ENCODE results near the gene NHSL2. TPM values are rescaled to one million over a fixed set of nuclear protein-coding genes. Genes with fewer than 3 reads are reported as not detected.

Gene NHSL2
- total RNA-seq, 2 donors from 2014 or later = 5.5 to 9.3 TPM

DNA sequence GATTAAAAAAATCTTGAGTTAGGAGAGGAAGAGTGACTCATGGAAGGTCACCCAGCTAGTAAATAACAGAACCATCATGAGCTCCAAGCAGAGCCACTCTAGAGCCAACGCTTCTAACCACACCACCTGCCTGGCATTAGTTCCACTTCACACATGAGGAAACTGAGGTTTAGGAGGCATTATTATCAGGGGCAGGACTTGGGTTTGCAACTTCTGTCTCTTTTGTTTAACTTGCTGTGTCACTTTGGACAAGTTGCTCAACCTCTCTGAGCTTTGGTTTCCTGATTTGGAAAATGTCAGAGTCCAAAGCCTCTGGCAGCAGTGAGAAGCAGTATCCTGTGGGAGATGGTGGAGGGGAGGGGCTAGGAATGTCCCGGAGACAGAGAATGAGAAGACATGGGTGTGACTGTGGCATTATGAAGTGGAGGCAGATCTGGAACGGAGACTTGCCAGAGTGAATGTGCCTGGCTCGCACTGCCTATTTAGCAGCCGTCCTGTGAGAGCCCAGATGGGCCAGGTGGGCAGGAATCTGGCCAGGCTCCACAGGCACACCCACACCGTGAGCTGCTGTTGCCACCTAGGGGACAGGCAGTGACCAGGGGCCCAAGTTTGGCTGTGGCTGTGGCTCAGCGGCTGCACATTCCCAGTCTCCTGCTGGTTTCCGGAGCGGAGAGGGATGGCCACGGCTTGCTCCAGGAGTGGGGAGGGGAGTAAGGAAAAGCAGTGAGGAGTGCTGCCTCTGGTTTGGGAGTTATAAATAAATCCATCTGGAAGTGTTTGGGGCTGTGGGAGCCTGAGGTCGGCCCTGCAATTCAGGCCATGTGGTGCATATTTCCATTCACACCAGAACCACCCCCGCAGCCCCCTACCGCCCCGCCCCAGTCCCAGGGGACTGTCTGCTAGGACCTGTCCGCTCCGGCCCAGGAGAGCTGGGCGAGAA lies 93.4 kb downstream of the NHSL2 start:
- H3K4me3 ChIP-seq = no peak overlapping the region
- peak; percentile 66 for DNase-seq (ENCODE audit: low spot score)
- TF ChIP-seq, protein P1, sequence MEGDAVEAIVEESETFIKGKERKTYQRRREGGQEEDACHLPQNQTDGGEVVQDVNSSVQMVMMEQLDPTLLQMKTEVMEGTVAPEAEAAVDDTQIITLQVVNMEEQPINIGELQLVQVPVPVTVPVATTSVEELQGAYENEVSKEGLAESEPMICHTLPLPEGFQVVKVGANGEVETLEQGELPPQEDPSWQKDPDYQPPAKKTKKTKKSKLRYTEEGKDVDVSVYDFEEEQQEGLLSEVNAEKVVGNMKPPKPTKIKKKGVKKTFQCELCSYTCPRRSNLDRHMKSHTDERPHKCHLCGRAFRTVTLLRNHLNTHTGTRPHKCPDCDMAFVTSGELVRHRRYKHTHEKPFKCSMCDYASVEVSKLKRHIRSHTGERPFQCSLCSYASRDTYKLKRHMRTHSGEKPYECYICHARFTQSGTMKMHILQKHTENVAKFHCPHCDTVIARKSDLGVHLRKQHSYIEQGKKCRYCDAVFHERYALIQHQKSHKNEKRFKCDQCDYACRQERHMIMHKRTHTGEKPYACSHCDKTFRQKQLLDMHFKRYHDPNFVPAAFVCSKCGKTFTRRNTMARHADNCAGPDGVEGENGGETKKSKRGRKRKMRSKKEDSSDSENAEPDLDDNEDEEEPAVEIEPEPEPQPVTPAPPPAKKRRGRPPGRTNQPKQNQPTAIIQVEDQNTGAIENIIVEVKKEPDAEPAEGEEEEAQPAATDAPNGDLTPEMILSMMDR (IDR thresholded peaks at IDR 0.05) = no peak
- H3K36me3 ChIP-seq = no peaks in the 10 kb centered on the region
- no peaks in the 10 kb centered on the region for H3K9me3 ChIP-seq
- peaks cover 0 to 9% of the 10 kb centered on the region in 2 donors for H3K4me1 ChIP-seq
- no peaks in the 10 kb centered on the region for H3K27me3 ChIP-seq
- H3K27ac ChIP-seq = peak overlapping the region; percentile 11 to 60

DNA sequence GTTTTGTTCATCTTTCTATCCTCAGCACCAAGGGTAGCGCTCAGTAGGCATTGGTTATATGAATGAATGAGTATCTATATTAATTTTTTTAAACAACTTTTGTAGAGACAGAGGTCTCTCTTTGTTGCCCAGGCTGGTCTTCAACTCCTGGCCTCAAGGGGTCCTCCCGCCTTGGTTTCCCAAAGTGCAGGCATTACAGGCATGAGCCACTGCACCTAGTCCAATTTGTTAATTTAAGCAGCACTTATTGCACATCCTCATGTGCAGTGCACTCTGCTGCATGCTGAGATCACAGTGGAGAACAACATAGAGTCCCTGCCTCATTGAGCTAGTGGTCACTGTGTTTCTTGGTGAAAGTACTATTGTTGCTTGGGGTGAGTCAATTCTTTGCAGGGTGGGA lies 94.4 kb downstream of the NHSL2 start:
- Histone ChIP-seq H3K27me3 (no peaks in the 10 kb centered on the region), H3K36me3 (no peaks in the 10 kb centered on the region), H3K4me3 (no peak overlapping the region), H3K27ac (no peak overlapping the region), H3K4me1 (peaks cover 0 to 9% of the 10 kb centered on the region in 2 donors), H3K9me3 (no peaks in the 10 kb centered on the region)
- TF ChIP-seq, protein P1 (IDR thresholded peaks at IDR 0.05) = no peak
- DNase-seq (ENCODE audit: low spot score) = no peak

DNA sequence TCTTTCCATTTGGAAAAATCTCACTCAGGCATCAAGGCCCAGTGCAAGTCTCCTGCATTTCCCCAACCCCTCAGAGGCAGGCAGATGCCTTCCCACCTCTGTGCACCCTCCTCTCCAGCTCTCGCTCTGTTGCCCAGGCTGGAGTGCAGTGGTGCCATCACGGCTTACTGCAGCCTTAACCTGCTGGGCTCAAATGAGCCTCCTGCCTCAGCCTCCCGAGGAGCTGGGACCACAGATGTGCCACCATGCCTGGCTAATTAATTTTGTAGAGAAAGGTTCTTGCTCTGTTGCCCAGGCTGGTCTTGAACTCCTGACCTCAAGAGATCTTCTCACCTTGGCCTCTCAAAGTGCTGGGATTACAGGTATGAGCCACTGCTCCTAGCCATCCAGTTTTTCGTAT lies 95.8 kb downstream of the NHSL2 start:
- TF ChIP-seq, protein P1 (IDR thresholded peaks at IDR 0.05) = no peak
- Histone ChIP-seq H3K4me1 (peaks cover 0 to 9% of the 10 kb centered on the region in 2 donors), H3K36me3 (no peaks in the 10 kb centered on the region), H3K9me3 (peaks cover 0 to 2% of the 10 kb centered on the region in 2 donors), H3K27ac (no peak overlapping the region), H3K4me3 (no peak overlapping the region), H3K27me3 (no peaks in the 10 kb centered on the region)
- DNase-seq (ENCODE audit: low spot score) = no peak

DNA sequence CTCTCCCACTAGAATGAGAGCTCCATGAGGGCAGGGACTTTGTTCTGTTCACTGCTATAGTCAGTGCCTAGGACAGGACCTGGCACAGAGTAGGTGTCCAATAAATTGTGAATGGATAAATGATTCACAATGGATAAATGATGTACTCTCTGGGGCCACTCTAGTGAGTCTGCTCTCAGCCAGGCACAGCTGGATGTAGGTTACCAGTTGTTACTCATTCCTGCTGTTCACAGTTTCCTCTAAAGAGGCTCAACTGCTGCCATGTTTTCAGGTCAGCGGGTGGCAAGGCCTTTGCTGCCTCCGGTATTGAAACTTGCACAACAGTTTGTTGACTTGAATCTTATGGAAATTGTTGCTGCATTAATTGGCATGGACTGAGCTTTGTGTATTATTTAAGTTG lies 99.1 kb downstream of the NHSL2 start:
- H3K36me3 ChIP-seq = no peaks in the 10 kb centered on the region
- peaks cover 0 to 11% of the 10 kb centered on the region in 2 donors for H3K9me3 ChIP-seq
- H3K27ac ChIP-seq = no peak overlapping the region
- DNase-seq (ENCODE audit: low spot score) = peak; percentile 23
- TF ChIP-seq, protein P1 (IDR thresholded peaks at IDR 0.05) = no peak
- H3K4me1 ChIP-seq = no peaks in the 10 kb centered on the region
- no peak overlapping the region for H3K4me3 ChIP-seq
- no peaks in the 10 kb centered on the region for H3K27me3 ChIP-seq

DNA sequence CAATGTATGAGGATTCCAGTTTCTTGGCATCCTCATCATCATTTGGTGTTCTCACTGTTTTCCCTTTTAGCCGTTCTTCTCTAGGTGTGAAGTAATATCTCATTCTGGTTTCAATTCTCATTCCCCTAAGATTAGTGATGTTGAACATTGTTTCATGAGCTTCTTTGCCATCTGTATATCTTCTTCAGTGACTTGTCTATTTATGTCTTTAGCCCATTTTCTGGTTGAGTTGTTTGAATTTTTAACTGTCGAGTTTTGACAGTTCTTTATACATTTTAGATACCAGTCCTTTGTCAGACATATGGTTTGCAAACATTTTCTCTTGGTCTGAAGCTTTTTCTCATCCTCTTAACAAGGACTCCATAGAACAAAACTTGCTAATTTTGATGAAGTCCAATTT lies 101.1 kb downstream of the NHSL2 start:
- peaks cover 0 to 11% of the 10 kb centered on the region in 2 donors for H3K9me3 ChIP-seq
- no peaks in the 10 kb centered on the region for H3K27me3 ChIP-seq
- no peak overlapping the region for H3K27ac ChIP-seq
- TF ChIP-seq, protein P1 (IDR thresholded peaks at IDR 0.05) = no peak
- no peaks in the 10 kb centered on the region for H3K36me3 ChIP-seq
- no peak for DNase-seq (ENCODE audit: low spot score)
- no peaks in the 10 kb centered on the region for H3K4me1 ChIP-seq
- no peak overlapping the region for H3K4me3 ChIP-seq
